Left kidney (tissue), 2 donors: ENCODE results near the gene PRKN. TPM values are rescaled to one million over a fixed set of nuclear protein-coding genes. Genes with fewer than 3 reads are reported as not detected.

Source experiments
- DNase-seq: peaks from one replicate; pipeline ENCODE4 v3.0.0-alpha.2; 2013
- polyA plus RNA-seq: library from polyadenylated mRNA; unstranded; fragments of 120-200 nt; gene quantifications from one replicate; pipeline ENCODE4 v1.2.1, GENCODE V29; 2013; ENCODE audit not compliant: insufficient read length

Gene PRKN
- polyA plus RNA-seq, 1 donor = 7.7 TPM

DNA sequence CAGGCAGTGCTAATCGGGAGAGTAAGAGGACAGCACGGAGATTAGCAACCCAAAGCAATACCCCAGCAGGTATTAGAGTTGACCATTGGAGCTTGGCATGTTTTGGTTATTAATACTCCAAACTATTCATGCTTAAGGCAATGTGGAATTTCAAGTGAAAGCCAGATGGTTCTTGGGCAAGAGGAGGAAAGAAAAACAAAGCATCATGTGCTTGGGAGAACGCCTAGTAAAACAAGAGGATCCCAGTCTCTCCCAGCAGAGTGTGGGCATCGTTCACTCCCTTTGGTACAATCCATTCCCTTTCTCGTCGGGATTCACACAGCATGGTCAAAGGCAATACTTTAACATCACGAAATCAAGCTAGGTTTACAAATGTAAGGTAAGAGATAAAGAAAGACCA is 349.8 kb downstream of the PRKN start:
- no peak for DNase-seq

DNA sequence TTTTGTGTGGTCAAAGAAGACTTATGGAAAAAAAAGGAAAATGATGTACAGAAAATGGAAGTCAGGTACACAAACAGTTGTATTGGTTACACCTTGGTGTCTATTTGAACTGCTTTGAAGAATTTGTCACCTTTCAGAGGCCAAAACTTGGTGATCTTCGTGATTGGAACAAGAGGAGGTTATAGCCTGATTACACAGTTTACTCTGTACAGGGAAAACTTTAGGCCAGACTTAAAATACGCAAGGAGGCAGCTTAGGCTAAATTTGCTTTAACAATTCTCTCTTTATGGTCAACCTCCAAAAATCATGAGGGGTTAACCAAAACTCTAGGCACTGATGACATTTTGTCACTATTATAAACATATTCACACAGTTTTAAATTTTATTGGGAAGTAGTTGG is 353.7 kb downstream of the PRKN start:
- no peak for DNase-seq

DNA sequence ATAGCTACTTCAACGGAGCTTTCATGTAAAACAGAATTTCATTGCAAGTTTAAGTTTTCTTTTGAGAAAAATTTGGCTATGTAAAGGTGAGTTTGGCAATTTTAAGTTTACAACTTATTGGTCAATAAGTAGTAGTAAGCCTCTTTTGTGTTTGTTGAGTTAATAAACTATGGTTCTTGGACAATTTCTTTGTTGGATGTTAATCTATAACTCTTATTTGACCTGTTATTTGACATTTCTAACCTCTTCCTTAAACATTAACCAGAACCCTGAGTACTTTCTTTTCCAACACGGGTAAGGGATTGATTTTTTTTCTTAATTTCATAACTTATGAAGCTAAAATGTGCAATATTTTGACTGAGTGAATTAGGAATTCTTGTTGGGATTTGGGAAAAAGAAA is 354.4 kb downstream of the PRKN start:
- DNase-seq = no peak

DNA sequence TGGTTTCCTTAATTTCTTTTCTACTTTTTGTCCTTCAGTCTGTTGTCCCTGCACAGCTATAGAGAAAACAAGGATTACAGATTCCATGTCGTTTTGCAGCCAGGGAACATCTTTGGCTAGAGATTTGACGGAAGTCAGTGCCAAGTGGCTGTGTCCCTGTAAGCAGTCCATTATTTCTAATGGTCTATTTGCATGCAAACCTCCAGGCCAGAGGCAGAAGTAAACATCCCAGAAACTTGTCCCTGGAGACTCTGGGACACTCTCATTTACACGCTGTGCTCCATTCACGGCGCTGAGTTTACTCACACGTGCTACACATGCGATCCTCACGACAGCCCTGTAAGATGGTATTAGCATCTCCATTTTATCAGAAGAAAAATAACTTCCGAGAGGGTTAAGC is 355.5 kb downstream of the PRKN start:
- no peak for DNase-seq

DNA sequence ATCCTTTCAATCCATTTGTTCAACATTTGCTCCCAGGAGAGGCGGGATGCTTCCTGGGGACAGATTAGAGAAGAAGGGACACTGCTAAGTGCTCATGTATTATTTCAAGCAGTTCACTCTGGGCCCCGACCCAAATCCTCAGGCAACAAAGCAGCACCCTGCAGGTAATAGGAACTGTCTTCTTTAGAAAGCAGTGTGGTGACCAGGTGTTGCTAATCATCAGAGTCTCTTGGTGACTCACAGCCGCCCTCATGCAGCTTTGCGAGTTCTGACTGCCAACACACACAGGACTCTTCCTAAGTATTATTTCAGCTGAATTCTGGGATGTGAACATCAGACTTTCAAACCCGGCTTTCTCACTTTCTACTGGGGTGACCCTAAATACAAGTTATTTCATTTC is 356.4 kb downstream of the PRKN start:
- DNase-seq = no peak

DNA sequence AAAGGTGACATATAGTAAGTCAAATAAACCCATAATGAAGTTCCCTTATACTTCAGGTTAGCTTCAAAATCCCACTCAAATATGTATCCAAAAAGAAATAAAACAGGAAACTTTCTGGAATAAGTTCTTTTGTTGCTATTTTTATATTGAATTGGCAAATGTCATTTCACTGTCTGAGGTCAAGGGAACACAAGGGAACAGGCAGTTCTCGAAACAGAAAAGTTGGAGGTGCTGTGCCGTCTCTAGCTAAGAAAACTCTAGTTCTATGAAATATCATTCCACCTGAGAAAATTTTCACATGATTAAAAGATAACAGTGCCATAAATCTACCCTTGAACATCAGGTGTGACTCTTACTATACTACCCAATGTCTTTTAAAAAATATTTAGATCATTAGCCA is 358.5 kb downstream of the PRKN start:
- no peak for DNase-seq

DNA sequence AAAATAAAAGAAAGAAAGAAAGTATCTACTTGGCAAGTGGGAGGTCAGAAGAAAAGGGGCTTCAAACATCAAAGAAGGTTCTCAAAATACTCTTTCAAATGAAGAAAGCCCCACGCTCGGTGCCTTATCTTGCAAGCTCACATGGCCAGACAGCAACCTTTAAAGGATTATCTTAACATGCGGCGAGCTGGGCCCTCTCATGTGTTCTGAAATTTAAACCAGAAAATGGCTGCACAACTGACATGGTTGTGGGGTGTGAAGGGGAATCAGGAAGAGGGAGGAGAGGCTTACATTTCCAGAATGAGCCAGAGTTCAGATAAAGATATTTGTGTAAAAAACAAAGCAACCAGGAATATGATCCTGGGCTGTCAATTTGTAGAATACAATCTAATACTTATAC is 363.1 kb downstream of the PRKN start:
- no peak for DNase-seq

DNA sequence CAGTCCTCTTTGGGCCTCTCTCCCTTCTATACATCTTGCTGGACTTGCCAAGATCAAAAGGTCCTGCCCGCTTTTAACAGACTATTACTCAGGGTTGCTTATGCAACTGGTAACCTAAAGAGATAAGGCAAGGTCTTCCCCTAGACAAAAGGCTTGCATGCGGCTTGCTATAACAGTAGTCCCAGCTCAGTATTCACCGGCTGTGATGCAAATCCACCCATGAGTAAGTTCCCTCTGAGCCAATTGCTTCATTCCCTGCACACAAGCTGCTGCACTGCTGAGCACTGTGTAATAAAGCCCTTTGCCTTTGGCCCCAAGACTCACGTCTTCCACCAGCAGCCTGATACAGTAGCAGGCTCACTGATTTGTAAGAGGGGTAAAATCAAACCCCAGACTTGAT is 363.8 kb downstream of the PRKN start:
- DNase-seq = no peak

DNA sequence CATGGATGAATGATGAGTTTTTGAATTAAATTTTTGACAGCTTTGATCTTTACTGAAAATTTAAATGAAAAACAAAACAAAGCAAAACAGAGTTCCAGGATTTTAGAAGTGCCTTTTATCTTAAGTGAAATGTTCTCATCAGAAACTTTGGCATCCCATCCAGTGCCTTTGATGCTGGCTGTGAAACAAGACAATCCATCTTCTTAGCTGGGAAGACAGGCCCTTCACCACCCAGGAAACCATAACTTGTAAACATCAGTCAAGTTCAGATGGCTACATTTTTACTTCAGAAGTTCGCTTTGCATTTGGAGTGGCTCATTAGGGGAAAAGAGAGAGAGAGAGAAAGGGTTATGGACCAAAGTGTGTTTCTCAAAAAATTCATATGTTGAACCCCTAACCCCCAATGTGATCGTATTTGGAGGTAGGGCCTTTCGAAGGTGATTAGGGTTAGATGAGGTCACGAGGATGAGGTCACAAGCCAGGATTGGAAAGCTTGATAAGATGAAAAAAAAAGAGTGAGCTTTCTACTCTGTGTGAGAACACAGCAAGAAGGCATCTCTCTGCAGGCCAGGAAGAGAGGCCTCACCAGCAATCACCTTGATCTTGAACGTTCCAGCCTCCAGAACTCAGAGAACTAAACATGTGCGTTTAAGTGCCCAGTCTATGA is 366.5 kb downstream of the PRKN start:
- DNase-seq = no peak

DNA sequence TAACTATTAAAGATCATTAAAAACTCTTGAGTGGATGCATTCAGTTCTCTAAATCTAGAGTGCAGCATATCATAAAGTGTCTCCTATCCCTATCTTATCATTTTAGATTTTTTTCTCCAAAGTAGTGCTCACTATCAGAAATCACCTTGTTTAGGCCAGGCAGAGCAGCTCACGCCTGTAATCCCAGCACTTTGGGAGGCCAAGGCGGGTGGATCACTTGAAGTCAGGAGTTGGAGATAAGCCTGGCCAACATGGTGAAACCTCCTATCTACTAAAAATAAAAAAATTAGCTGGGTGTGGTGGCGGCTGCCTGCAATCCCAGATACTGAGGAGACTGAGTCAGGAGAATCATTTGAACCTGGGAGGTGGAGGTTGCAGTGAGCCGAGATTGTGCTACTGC is 368.9 kb downstream of the PRKN start:
- no peak for DNase-seq

DNA sequence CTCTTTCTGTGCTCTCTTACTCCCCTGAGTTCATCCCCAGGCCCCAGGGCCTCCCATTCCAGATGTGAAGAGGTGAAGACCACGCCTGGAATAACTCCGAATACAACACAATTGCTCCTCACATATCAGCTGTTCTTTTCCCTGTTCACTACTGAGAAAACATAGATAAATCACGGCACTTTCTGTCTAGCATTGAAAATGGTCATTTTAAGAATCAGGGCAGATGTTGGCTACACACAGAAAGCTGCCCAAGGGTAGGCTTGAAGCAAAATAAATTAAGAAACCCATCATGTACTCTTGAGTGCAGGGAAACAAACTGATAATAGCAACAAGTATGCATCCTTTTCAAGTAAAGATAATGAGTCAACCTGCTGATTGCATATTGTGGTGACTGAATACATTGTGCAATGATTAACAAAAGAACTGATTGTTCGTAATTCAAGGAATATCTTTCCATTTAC is 382.5 kb downstream of the PRKN start:
- no peak for DNase-seq

DNA sequence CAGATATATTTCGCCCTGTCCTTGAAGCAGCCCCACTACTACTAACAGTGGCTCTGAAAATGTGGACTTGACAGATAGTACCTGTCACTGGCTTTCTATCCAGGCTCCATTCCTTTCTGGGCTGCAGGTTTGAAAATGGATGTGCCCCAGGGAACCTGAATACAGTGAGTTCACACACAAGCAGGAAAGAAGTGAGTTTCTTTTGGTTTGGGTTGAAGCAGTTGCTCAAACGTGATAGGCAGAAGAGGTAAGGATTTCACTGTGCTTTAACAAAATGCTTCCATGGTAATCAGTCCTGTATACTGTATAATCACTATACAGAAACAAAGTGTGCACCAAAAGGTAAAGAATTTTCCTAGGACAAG is 382.9 kb downstream of the PRKN start:
- DNase-seq = no peak

DNA sequence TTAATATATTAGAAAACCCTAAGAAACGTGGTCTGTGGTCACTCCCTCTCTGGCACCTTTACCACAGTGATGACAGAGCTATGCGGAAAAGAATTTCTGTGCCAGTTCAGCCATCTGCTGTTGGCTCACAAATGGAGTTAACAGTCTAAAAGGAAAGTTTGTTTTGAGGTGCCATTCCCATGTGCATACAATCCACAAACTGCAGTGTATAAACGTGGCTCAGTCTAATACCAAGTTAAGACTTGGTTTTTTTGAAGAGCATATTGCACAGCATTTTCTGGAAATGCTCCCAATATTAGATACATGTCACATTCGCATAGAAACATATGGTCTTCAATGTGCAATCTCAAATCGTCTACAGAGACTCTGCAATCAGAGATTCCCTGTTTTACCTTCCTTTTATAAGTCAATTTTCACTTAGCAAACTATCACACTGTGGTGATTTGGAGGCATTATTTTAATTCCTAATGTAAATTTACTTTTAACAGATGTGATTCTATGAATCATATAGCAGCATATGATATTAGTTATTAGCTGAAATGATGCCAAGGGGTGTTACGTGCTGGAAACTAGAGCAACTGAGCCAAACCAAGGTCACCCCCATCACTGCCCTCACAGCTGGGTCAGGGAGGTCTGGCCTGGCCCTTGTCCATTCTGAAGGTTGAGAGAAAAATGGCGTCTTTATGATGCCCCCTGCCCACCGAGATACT is 383.5 kb downstream of the PRKN start:
- DNase-seq = no peak

DNA sequence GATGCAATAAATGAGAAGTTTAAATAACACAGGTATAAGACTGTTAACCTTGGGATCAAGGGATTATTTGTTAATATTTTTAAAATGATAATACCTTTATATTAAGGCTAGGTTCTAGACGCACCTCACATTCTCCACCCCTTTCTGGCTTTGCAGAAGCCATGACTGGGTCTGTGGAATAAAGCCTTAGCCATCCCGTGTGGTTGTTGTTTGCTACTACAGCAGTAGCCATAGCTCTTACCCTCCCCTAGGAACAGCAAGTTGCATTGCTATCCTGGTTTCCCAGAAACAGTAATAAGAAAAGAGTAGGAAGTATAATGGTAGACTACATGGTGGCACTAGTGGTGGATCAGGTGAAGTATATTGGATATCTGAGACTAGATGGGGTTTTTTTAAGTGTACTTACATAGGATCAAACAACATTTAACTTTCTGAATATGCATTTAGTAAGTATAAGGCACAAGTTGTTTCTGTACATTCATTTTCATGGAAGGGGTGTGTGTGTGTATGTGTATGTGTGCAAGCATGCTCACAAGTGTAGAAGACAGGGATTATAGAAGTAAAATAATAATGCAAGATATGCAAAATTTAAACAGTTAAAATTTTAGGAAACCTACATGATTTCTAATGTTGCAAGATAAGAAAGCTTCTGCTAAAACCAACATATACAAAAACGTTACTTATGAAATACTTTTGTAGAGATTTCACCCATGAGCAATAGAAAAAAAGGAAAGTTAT is 384.2 kb downstream of the PRKN start:
- no peak for DNase-seq

DNA sequence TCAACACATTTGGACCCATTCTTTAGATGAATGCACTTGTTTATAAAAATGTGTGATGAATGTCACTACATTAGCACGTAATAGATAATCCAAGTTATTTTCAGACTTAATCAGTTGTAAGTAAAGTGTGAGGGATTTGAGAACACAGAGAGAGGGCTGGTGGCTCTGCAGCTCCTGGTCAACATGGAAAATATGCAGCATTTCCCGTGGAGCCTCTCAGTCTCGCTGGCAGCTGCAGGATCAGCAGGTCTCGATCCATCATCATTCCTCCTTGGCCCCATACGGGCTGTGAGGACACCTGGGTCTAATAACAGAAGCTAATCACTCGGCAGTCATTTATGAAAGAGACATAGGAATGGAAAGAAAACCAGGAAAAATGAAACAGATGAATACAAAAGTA is 390.2 kb downstream of the PRKN start:
- no peak for DNase-seq

DNA sequence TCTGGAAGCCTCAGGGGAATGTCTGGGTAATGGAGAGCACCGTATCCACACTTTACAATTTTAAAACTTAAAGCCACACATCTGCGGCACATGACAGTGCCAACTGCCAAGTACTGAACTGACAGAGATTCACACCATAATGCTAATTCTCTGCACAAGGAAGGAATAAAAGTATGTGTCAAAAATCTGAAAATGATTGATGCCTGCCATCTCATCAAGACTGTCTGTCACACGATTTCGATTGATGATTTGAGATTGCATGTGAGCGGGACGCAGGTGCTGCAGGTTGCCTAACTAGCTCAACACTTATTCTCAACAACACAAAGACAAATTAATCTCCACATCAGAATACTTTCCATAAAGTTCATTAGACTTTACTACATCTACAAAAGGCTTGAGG is 391.2 kb downstream of the PRKN start:
- DNase-seq = no peak

DNA sequence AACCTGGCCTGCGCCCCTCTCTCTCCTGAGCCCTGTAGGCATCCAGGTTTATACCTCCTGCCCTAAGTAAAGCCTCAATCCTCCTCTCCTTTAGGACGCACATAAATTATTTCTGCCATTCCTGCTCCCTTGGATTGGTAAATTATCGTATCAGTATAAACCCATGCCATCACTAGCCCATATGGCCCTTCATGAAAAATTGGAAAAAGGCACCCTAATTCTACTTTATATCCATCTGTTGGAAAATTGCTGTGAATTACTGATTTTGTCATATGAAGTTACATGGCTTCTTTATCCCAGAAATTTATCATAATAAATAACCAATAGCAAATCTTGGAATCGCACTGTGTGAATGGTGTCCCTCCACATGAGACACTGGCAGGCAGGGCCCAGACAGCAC is 395.2 kb downstream of the PRKN start:
- DNase-seq = no peak

DNA sequence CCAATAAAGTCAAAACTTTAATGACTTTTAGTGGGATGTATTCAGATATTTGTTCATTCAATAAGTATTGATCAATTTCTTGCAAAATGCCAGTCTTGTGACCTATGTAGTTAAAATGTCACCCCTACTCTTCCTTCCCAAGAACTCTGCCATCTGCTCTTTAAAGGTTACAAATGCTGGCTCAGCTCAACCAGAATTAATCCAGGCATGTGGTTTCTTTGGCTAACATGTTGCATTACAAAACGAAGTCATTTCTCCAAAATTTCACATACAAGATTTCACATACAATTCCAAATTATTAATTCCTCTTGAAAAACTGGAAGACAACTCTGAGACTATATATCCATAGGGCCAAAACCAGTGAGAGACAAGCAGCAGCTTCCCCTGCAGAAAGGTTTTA is 395.7 kb downstream of the PRKN start:
- no peak for DNase-seq

DNA sequence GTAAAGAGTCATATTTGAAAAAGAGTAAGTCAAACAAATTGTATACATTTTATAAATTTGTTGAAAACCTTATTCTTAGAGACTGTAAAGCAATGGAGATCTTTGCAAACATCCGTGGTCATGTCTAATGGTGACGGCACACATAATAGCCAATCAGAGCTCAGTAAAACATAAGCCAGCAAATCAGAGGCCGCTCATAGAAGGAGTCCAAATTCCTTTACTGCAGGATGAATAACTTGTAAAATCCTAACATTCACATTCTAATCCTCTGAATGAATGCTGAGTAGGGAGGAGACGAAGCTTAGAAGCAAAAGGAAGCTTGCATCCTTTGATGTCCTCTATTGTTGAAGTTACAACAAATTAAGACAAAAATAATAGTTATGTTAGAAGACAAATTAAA is 401.7 kb downstream of the PRKN start:
- no peak for DNase-seq

DNA sequence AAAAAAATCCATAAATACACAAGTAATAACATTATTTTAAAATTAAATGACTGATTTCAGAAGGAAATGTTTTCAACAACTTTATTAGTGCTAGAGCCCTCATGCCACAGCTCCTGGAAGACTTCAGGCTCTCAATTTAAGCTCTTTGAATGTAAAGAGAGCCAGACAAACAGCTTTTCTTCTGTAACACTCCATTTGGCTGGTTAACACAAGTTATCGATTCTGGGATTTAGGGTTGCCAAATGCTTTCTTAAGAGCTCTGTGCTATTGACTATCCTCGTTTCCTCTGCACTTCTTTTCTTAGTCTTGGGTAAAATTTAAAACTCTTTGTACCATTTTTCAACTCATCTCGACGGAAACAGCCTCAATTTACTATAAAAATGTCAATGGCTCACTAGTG is 402.5 kb downstream of the PRKN start:
- DNase-seq = no peak

DNA sequence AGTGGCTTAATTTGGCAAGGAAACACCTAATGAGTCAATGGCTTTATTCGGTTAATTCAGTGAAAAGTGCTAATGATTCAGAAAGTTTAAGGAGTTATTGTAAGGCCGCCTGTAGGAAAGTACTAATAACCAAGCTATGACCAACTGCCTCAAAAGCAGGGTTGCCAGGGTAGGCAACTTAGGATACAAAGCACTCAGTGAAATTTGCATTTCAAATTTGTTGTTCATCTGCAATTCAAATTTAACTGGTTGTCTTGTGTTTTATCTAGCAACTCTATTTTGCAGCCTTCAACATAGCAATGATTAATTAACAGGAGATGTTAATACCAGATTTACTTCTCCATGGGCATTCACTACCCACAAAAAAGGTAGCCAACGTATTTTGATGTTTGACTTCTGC is 412.3 kb downstream of the PRKN start:
- DNase-seq = no peak

DNA sequence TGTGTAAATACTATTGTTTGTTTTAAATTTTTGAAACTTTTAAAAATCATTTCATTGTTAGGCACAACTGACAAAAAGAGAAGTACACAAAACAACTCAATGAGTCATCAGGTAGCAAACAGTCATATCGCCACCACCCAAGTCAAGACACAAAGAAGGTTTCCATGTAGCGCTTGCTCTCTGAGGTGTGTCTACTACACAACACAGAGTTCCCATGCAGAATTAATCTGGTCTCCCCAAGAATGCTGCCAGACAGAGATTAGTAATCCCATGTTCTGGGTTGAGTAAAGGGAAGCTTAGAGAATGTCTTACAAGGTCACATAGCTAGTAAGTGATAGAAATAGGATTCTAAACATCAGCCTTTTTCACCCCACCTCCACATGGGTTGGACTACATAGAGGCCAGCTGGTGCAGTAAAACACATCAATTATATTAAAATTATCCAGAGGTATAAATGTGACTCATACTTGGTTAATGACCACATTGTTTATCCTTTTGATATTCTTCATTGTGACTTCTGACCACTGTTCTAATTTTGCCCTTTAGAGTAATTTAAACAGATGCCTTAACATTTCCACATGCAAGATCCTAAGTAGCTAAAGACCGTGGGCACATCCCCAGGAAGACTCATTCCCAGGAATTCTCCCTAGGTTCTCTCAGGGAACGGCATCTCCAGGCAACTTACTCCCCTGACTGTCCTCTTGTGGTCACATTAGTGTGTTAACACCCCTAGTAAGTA is 413.5 kb downstream of the PRKN start:
- DNase-seq = no peak

DNA sequence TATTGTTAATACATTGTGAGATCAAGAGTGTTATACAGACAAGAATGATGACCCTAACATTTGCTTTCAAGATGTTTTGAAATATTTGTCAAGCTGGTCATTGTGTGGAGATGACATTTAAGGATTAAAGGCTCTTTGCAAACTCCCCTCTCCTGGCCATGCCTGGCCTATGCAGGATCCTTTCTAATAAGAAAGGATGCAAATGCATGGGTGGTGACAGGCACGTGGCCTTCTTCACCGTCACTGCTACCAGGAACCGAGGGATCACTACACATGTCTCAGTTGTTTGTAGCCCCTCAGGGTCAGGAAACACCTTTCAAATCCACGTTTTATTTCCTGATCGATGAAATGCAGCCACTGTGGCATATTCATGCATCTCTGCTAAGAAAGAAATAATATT is 419.7 kb downstream of the PRKN start:
- DNase-seq = no peak
